Measurements from ENCODE around the gene RNF212.

DNA sequence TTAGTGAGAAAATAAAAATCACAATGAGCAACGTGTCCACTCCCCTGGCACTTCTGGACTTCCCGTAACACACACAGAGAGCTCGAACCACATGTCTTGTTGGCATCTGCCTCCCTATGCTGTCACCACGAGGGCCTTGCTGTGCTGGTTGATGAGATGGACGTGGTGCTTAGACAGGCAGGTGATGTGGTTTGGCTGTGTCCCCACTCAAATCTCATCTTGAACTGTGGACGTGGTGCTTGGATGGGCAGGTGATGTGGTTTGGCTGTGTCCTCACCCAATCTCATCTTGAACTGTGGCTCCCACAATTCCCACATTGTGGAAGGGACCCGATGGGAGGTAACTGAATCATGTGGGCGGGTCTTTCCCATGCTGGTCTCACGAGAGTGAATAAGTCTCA is 61.9 kb downstream of the RNF212 start:
- TF ChIP-seq, protein P1, sequence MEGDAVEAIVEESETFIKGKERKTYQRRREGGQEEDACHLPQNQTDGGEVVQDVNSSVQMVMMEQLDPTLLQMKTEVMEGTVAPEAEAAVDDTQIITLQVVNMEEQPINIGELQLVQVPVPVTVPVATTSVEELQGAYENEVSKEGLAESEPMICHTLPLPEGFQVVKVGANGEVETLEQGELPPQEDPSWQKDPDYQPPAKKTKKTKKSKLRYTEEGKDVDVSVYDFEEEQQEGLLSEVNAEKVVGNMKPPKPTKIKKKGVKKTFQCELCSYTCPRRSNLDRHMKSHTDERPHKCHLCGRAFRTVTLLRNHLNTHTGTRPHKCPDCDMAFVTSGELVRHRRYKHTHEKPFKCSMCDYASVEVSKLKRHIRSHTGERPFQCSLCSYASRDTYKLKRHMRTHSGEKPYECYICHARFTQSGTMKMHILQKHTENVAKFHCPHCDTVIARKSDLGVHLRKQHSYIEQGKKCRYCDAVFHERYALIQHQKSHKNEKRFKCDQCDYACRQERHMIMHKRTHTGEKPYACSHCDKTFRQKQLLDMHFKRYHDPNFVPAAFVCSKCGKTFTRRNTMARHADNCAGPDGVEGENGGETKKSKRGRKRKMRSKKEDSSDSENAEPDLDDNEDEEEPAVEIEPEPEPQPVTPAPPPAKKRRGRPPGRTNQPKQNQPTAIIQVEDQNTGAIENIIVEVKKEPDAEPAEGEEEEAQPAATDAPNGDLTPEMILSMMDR (IDR thresholded peaks at IDR 0.05), result no peak
- no peak for TF ChIP-seq POLR2AphosphoS5 (IDR thresholded peaks at IDR 0.05)
- no peak for TF ChIP-seq POLR2A (IDR thresholded peaks at IDR 0.05)

Measured in upper lobe of left lung (tissue), 4 donors.